GM18498 (cell line): Measurements from ENCODE around the gene ACER2.
"Not testable (repeated sequence)": the region's sequence is repeated elsewhere in the genome, so short reads cannot be mapped to it uniquely, and the experiment has no call there.

Experiments used
- ATAC-seq: cut with Tn5 transposase; IDR thresholded peaks from one replicate; pipeline ENCODE4 v1.9.1; 2021; ENCODE audit warnings: mild to moderate bottlenecking, moderate library complexity; ENCODE audit not compliant: unreplicated experiment

The ACER2 gene

DNA sequence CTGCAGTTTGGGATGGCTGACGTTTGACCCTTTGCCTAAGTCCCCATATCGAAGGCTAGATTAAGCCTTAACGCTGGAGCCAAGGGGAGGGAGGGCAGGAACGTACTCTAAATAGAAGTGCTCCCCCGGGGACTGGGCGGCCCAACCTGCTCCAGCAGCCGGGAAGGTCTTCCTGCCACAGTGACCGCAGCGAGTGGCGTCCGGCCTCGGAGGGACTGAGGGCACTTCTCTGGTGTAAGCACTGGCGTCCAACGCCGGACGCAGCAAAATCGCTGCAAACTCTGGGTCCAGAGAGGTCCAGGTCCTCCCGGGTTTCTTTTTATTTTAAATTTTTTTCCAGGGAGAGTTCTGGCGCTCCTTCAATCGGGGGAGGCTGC lies 505 bp upstream of the ACER2 start:
- no peak for ATAC-seq

DNA sequence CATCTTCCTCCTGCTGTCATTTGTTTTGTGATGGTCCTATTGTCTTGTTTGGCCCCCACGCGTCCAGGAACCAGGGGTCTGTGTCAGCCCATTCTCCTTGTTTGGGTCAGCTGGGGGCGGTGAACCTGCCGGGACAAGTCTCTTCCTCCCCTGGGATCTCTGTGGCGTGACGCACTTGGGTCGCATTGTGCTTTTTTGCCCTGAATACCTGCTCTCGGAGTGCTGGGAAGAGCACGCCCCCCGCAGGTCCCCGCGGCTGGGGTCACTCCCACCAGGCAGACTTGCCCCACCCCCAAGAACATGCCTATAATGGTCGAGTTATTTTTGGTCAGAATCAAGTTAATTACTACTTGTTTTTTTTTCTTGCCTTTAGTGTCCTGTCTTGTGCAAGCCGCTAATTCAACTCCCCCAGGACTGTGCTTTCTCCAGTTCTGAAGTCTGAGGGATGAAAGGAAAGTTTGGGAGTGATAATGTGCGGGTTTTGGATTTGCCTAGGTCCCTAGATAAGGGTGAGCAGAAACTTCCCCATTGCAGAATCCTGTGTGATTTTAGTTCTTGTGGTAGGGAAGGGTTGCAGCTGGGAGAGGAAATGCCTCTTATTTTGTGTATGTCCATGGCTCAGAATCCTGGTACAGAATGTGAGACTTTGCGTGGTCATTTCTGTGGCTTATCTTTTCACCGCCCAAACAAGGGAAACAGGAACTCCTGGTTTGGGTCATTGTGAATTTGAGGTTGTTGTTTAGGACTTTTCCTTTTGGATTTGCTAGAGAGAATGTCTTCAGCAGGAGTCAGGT lies 789 bp downstream of the ACER2 start:
- peak; percentile 12 for ATAC-seq

DNA sequence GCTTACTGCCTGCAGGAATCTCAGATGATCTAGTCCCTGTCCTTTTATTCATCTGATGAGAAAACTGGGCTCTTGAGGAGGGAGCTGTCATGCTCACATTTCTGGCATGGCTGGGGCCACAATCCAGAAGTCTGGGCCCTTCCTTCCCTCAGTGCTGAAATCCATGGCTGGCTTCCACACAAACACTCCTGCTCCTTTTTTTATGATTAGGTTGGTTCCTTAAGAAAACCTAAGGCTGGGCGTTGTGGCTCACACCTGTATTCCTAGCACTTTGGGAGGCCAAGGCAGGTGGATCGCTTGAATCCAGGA lies 1.3 kb downstream of the ACER2 start:
- ATAC-seq: no peak

DNA sequence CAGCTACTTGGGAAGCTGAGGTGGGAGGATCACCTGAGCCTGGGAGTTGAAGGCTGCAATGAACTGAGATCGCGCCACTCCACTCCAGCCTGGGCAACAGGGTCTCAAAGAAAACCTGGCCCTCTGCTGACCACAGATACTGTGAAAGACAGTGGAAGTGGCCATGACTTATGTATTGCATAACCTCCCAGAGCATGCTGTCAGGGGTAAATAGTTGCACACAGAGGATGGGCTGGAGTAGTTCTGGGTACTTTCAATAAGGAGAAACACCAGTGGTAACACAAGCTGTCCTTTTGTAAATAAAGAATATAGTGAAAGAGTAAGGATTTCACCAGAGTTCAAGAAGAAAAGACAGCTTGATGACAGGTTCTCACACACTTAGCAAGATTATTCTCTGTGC lies 1.8 kb downstream of the ACER2 start:
- no peak for ATAC-seq

DNA sequence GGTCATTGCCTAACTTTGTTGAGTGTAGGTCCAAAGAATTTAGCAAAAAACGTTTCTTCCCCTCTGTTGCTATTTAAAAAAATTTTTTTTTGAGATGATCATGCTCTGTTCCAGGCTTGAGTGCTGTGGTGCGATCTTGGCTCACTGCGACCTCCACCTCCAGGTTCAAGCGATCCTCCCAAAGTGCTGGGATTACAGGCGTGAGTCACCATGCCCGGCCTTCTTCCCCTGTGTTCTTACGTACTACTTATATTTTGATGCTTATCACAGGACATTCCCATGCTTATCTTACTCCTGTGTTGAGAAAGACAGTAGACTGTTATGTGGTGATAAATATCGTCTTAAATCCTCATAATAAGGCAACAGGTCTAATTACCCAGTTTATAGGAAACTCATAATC lies 2.5 kb downstream of the ACER2 start:
- no peak for ATAC-seq

DNA sequence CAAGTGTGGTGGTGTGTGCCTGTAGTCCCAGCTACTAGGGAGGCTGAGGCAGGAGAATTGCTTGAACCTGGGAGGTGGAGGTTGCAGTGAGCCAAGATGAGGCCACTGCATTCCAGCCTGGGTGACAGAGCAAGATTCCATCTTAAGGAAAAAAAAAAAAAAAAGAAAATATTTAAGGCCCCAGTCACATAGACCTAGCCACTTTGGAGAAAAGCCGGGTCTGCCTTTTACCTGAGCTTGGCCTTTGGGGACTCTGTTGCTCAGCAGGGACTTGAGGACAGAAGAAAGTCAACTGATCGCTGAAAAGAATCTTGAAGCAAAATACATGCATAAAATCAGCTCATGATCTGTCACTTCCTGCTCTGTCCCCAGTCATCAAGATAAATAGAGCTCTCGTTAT lies 4.6 kb downstream of the ACER2 start:
- not testable (repeated sequence) for ATAC-seq

DNA sequence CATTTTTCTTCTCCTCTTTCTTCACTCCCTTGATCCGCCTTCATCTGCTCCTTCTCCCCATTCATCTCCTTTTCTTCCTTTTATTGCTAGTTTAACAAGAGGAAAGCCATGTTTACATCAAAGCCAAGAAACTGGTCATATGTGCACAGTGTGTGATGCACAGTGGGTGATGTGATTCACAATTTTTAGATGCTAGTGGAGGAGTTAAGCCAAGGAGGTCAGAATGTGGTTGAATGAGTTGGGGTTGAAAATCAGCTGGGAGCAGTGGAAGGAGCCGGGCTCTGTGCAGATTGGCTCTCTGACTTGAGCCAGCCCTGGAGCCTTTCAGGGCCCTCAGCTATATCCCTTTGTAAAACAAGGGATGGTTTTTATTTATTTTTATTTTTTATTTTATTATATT lies 7.3 kb downstream of the ACER2 start:
- ATAC-seq: no peak

DNA sequence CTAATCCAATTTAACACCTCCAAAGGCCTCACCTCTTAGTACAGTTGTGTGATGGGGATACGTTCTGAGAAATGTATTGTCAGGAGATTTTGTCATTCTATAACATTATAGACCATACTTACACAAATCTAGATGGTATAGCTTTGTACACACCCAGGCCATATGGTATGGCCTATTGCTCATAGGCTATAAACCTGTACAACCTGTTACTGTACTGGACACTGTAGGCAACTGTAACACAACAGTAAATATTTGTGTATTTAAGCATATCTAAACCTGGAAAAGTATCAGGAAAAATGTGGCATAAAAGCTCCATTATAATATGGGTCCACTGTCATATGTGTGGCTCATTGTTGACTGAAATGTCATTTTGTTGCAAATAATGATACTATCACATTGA lies 12.1 kb downstream of the ACER2 start:
- no peak for ATAC-seq

DNA sequence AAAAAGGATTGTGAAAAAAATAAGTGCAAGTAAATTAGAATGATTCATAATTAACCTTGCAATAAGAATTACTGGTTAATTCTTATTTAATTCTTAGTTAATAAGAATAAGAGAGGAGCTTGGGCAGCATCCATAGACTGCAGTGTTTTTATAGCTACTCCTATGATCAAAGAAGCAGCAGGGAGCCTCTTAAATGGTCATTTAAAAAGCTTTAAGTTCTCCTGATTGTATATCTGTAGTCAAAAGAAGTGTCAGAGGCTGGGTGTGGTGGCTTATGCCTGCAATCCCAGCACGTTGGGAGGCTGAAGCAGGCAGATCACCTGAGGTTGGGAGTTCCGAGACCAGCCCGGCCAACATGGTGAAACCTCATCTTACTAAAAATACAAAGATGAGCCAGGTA lies 14.4 kb downstream of the ACER2 start:
- ATAC-seq: no peak

DNA sequence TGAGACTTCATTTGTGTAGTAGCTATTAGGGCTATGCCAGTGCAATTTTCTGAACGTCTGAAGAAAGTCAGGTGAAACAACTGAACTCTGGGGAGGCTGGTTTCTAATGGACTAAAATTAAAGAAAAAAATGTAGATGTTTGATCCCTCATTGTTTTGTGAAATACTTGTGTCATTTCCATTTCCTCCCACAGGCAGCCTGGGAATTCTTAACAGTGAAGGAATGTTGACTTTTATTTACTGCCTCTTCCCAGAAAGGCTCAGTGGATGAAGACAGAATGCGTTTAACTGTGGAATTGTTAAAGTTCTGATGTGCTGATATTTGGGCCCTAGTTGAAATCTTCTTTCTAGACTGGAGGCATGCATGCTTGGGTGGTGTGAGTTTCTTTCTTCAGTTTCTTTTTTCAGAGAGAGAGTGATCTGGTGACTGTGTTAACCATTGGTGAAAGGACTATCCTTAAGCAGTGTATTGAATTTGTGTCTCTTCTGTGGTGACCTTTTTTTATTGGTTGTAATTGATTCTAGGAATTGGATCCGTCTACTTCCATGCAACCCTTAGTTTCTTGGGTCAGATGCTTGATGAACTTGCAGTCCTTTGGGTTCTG lies 15.5 kb downstream of the ACER2 start:
- peak; percentile 96 for ATAC-seq

DNA sequence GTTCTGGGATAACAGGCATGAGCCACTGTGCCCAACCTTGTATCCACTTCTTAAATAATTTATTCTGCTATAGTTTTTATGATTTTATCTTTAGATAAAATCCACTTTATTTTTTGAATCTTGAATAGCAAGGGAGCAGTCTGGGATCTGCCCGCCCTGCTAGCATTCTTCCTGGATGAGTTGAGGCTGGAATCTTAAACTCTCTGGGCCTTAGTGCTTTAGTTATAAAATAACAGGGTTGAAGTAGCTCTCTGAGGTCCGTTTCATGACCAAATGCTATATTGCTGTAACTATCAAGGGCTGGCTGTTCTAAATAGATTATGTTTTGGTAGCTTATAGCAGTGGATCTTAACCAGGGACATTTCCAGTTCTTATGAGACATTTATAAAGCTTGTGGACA lies 20.8 kb downstream of the ACER2 start:
- ATAC-seq: no peak

DNA sequence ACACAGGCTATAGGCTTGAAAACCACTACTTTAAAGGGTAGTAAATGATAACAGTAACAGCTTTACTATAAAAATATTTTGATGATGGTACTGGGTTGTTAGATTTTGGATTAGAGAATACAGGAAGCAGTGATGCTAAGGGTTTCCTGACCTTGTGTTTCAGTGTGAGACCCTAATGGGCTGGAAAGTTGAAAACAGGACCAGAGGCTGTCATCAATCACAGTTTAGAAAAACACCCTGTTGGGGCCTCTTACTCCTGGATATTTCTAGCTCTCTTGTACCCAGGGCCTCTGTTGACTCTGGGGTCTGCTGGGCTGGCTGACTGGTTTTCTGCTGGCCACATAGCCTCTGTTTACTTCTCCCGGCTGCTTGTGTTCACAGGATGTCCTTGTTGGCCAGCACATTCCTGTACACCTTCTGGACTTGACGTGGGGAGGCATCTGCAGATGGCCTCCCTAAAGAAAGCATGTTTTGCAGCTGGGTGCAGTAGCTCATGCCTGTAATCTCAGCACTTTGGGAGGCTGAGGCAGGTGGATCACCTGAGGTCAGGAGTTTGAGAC lies 21.5 kb downstream of the ACER2 start:
- no peak for ATAC-seq

DNA sequence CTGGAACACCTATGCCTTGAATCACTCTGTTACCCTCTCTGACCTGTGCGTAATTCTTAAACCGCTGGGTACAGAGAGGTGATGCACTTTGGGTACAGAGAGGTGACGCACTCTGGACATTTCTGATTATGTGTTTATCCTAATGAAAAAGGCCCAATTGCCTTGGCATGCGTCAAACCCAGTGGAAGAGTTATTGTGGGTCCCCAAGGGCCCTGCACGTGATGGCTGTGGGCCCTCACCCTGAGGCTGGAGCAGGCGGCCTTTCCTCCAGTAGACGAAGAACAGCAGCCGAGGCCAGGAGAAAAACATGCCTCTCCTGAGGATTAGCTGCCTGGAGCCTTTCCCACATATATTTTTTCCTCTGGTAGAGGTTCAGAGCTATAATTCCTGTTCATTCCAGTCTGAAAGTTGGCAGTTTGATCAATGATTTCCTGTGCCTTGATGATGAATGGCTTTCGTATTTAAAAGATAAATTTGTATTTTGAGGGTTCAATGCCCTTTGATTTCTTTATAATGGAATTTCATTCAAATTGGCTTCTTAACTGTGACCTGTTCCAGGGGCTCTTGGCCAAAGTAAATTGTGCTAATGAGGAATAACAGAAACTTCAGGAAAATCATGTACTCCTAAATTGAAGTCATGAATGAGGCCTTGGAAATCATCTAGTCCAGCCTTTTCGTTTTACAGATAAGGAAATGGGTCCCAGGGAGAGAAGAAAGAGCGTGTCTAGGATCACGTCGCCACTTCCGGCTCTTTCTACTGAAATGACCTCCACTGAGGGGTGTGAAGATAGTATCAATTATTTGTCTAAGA lies 22.8 kb downstream of the ACER2 start:
- ATAC-seq: no peak

DNA sequence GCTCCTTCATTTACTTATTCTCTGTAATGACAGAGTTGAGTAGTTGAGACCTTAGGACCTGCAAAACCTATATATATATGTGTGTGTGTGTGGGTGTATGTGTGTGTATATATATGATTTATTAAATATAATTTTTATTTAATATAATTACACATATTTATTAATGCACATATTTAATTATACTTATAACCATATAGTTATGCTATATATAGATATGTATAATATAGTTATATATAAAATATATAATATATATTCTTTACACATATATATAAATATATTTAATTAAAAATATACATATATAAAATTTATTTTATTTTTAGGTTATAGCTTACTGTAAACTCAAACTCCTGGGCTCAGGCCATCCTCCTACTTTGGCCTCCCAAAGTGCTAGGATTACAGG lies 23.7 kb downstream of the ACER2 start:
- no peak for ATAC-seq

DNA sequence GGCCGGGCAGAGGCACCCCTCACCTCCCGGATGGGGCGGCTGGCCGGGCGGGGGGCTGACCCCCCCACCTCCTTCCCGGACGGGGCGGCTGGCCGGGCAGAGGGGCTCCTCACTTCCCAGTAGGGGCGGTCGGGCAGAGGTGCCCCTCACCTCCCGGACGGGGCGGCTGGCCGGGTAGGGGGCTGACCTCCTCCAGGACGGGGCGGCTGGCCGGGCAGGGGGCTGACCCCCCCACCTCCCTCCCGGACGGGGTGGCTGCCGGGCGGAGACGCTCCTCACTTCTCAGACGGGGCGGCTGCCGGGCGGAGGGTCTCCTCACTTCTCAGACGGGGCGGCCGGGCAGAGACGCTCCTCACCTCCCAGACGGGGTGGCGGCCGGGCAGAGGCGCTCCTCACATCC lies 24.9 kb downstream of the ACER2 start:
- not testable (repeated sequence) for ATAC-seq

DNA sequence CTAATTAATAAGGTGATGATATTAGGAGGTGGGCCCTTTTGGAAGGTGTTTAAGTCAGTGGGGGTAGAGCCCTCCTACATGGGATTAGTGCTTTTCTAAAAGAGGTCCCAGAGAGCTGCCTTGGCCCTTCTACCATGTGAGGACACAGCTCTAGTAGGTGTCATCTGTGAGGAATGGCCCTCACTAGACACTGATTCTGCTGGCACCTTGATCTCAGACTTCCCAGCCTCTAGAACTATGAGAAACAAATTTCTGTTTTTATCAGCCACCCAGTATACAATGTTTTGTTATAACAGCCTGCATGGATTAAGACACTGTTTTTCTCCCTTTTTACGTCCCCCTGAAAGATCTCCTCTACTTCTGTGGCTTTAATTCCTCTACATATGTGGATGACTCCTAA lies 31.6 kb downstream of the ACER2 start:
- ATAC-seq: no peak

DNA sequence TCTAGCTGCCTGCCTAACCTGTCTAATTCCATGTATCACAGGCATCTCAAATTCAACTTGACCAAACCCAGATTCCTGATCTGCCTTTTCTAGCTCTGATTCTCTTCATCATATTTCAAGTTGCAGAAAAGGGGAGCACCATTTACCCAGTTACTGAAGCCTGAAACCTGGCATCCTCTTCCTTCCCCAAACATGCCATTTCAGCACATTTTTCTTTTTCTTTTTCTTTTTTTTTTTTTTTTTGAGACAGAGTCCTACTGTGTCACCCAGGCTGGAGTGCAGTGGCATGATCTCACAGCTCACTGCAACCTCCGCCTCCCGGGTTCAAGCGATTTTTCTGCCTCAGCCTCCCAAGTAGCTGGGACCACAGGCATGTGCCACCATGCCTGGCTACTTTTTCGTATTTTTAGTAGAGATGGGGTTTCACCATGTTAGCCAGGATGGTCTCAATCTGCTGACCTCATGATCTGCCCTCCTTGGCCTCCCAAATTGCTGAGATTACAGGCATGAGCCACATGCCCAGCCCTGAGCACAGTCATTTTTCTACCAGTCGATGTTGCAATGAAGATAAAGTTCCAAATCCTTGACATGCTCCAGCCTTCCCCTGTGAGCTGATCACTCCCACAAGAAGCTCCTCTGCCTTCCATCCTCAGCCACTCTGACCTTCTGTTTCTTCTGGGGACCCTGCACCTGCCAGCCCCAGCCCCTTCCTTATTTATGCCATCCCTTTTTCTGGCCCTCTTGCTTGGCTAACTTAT lies 32.2 kb downstream of the ACER2 start:
- ATAC-seq: no peak

DNA sequence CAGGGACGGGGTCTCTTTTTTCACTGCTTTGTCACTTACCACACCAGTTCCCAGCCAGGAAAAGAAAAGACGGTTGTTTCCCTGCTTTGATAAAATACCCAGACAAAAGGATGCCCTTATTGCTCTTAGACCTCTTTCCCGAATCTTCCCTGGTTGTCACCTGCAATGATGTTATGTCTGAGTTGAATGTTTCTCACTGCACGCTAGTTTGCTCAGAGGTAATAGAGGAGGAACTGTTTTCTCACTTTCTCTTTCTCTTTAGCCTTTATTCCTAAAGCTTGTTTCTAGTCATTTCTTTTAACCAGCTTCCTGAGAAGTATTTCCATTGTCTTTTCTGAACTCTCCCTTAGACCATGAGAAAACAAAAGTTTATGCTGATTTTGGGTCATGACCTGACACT lies 32.9 kb downstream of the ACER2 start:
- peak; percentile 87 for ATAC-seq

DNA sequence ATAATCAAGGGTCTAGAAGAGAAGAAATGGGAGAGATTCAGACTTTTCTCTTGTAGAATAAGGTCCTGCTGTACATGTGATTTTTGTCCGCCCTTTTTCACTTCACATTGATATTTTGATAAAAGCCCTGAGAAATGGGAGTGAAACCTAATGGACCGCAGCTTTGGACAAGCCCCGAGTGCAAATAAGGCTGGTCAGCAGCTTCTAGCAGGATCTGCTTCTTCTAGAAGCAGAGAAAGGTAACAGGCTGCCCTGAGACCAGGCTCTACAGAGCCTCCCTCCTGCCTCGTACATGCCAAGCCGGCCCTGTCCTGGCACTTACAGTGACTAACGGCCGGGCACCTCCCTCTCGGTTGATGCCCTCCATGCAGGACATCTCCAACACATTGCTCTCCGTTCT lies 33.4 kb downstream of the ACER2 start:
- ATAC-seq: no peak

DNA sequence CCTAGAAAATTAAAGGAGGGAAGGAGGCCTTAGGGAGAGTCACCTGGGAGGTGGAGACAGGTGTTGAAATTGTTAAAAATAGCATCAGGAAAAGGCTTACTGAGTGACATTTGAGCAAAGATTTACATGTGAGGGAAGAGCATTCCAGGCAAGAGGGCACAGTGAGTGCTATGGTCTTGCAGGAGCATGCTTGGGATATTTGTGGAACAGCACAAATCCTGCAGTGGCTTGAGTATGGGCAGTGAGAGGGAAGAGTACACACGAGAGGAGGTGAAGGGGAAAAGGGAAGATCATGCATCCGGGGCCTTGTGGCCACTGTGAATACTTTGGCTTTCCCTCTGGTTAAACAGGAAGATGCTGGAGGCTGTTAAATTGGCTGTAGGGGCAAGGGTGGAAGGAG lies 36.6 kb downstream of the ACER2 start:
- no peak for ATAC-seq

DNA sequence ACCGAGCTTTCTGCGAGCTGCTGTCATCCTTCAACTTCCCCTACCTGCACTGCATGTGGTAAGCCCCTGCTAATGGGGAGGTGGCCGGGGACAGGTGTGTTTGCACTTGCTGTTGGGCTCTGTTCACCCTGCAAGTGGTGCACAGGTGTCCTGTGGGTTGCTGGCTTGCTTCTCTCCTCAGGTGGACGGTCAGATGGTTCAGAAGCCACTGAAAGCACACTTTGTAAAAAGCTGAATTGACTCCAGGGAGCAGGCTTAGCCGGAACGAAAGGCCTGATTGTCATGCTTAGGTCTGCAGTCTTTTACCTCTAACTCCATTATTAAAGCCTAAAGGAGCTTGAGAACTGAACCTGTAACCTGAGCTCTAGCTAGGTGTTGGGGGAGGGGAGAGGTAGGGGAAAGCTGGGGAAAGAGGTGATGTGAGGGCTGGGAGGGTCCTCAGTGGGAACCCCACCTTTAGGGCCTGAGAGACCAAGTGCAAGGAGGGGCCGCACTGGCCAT lies 37.6 kb downstream of the ACER2 start:
- no peak for ATAC-seq
